GM15510 (cell line): ENCODE results near the gene ILK.

Experiments
- POLR2A ChIP-seq: IDR thresholded peaks from 3 replicates; pipeline ENCODE4 v1.6.1; 2011; ENCODE audit warnings: borderline replicate concordance; ENCODE audit not compliant: insufficient read length; ENCODE audit errors: extremely low read depth

Gene ILK

GRCh38 chr11:6621711-6622211 is 18.2 kb downstream of the ILK start:
- TF ChIP-seq POLR2A = no peak

GRCh38 chr11:6622261-6623171 is 18.9 kb downstream of the ILK start:
- TF ChIP-seq POLR2A = no peak

- TF ChIP-seq POLR2A = no peak
Observed at GRCh38 chr11:6623391-6624363, 20.1 kb downstream of the ILK start.

- no peak for TF ChIP-seq POLR2A
Observed at GRCh38 chr11:6625156-6625831, 21.7 kb downstream of the ILK start.

GRCh38 chr11:6625832-6626420 is 22.4 kb downstream of the ILK start:
- TF ChIP-seq POLR2A = no peak

- no peak for TF ChIP-seq POLR2A
Observed at GRCh38 chr11:6626971-6627761, 23.6 kb downstream of the ILK start.

GRCh38 chr11:6627762-6628241 is 24.2 kb downstream of the ILK start:
- TF ChIP-seq POLR2A = no peak

GRCh38 chr11:6628526-6628925 is 25.0 kb downstream of the ILK start:
- no peak for TF ChIP-seq POLR2A

- TF ChIP-seq POLR2A = no peak
Observed at GRCh38 chr11:6629573-6629891, 26.0 kb downstream of the ILK start.

GRCh38 chr11:6629892-6630631 is 26.5 kb downstream of the ILK start:
- TF ChIP-seq POLR2A = no peak

- no peak for TF ChIP-seq POLR2A
Observed at GRCh38 chr11:6630632-6631291, 27.2 kb downstream of the ILK start.

GRCh38 chr11:6631361-6631890 is 27.9 kb downstream of the ILK start:
- TF ChIP-seq POLR2A = no peak
